HuH-7.5 (cell line): ENCODE measurements around the gene OASL.
"Not testable (repeated sequence)": the region's sequence is repeated elsewhere in the genome, so short reads cannot be mapped to it uniquely, and the experiment has no call there.

Experiments used
- DNase-seq: peaks from one replicate; pipeline ENCODE4 v3.0.0; 2011; ENCODE audit warnings: low spot score

OASL gene, protein sequence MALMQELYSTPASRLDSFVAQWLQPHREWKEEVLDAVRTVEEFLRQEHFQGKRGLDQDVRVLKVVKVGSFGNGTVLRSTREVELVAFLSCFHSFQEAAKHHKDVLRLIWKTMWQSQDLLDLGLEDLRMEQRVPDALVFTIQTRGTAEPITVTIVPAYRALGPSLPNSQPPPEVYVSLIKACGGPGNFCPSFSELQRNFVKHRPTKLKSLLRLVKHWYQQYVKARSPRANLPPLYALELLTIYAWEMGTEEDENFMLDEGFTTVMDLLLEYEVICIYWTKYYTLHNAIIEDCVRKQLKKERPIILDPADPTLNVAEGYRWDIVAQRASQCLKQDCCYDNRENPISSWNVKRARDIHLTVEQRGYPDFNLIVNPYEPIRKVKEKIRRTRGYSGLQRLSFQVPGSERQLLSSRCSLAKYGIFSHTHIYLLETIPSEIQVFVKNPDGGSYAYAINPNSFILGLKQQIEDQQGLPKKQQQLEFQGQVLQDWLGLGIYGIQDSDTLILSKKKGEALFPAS

DNA sequence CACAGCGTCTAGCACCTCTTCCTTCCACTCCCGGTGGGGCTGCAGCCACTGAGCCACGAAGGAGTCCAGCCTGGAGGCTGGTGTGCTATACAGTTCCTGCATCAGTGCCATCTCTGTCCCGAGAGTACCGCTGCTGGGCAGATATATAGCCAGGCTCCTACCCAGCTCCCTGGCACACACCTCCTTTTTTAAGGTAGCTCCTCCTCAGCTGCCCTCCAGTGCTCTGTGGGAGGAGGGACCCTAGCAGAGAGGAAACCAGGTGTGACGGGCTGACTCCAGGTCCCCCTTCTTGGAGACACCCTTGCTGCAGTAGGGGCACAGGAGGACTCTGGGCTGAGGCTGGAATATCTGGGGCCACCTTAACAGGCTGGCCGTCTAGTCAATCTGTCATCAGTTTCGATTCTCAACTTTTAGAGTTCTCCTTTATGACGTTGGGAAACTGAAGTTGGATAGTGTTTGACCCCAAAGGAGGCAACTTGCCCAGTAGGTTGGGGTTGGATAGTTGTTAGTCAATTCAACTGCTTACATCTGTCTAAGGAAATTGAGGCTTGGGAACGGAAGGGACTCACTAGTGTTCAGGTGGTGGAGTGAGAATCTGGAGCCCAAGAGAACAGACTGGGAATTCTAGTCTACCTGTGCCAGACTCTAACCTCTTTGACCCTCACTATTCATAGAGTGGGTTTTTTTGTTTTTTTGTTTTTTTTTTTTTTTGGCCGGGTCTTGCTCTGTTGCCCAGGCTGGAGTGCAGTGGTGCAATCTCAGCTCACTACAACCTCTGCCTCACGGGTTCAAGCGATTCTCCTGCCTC, at the start of gene OASL:
Gene OASL, minus strand, starts transcription at position 386 of the 808 bp plus-strand sequence. Its CDS starts 275 bp downstream, at position 111.
- no peak for DNase-seq

DNA sequence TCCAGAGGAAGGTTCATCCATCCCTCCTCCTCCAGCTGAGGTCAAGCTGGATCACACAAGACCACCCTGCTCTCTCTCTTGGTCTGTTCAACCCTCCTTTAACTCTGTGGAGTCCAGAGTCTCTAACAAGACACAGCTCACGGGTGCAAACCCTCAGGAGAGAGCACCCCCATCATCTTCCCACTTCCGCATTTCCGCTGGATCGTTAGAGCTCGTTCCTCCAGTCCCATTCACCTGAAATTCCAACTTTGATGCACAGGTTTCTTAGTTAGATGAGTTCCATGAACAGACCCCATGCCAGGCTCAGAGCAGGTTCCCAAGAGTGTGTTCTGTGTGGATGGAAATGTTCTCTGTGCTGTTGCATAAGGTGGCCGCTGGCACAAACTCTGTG, 49.1 kb upstream of the OASL start:
- DNase-seq, result no peak

DNA sequence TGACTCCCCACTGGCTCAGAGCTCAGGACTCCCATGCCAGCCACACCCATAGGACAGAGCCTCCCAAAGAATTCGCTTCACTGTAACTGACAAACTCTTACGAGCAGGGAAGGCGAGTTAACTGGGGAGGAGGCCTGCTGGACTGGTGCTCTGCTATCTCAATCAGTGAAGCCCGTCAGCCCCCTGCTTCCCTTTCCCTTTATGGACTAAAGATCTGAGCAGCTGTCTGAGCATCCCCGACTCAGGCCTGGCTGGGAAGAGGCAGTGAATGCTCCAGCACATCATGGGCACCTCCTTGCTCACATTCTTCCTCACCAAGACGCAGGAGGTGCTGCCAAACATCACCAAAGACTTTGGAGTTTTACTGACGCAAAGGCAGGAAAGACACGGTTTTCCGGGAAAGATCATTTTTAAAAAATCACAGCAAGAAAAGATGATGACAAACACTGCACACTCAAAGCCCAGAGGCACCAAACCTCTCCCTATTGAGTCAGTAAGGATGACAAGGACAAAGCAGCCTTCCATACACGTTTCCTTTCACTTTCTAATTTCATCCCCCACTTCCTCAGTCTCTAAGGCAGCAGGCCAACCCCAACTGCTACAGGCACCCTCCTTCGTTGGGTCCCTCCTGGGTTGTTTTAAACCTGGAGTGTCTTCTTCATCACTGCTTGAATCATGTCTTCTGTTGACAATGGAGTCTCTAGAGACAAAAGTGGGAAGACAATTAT, 48.6 kb upstream of the OASL start:
- no peak for DNase-seq

DNA sequence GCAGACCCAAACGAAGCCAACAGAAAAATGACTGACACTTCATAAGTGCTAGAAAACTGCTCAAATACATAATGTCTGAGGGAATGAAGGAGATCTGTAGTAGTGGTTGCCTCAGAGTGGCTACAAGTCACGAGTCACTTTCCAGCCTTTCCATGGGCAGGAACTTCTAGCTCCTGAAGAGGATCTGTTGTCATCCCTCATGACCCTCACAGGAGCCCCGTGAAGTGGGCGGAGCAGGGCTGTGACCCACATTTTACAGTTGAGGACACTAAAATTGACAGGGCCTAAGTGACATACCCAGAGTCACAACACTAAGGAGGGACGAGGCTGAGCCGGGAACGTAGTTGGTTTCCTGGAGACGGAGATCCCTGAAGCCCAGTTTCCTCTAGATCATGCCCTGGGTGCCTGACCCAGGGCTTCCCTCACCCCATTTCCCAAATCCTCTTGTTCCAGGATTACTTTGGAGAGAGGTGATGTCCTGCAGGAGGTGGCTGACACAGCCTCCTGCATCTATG, 47.8 kb upstream of the OASL start:
- no peak for DNase-seq

DNA sequence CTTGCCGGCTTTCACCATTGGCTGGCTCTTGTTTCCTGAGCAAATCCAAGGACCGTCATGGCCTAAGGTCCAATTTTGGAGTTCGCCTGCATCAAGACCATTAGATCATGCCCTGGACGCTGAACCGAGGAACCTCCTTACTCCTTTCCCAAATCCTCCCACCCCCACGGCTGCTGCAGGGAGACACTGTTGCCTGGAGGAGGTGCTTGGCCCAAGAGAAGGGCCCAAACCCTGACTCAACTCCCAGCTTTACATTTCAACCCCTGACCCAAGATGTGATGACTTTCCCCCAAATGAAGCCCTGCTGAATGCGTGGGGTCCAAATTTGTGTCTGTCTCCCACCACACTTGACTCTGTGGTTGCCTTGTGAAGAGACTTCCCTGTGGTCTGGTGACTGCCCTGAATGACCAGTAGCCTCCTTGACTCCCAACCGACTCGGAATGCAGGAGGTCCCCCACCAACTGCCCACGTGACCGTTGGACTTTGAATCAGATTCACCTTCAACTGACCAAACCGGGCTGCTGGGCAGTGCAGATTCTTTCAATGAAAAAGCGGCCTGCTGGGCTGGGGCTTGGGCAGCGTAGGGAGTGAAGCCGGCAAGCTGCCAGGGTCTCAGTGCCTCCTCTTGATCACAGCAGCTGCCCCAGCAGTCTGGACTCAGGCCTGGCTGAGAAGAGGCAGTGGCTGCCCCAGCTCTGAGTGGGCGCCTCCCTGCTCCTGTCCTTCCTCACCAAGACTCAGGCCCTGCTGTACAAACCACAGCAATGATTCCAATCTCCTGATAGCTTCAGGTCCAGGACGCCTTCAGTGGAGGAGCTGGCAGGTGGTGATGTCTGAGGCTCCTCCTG, 46.7 kb upstream of the OASL start:
- no peak for DNase-seq

DNA sequence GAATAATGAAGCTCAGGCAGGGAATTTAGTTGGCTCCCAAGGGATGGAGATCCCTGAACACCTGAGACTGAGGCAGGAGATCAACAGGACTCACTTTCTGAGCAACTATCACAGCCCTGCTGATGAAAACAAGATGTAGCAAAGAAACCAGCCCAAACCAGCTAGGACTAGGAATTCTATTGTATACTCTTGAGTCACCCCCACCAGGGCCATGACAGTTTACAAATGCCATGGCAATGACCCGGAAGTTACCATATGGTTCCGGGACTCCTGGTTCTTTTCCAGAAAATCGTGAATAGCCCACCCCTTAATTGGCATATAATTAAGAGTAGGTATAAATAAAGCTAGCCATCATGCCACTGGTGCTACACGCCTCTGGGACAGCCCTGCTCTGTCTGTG, 46.0 kb upstream of the OASL start:
- no peak for DNase-seq

DNA sequence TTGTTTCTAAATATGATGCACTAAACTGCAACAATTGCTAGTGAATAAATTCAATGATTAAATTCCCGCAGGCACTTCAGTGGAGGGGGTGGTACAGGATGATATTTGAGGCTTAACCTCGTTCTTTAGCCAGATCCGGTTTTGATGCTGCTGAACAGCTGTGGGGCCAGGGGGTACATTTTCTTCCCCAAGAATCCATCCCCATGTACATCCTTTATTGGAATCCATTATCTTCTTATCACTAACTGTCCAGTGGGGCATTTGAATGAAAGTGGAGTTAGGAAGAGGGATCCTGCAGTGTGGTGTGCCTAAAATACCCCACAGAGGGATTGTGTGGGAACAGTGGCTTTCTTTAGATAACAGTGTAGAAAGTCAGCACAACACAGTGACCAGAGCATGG, 45.2 kb upstream of the OASL start:
- no peak for DNase-seq

DNA sequence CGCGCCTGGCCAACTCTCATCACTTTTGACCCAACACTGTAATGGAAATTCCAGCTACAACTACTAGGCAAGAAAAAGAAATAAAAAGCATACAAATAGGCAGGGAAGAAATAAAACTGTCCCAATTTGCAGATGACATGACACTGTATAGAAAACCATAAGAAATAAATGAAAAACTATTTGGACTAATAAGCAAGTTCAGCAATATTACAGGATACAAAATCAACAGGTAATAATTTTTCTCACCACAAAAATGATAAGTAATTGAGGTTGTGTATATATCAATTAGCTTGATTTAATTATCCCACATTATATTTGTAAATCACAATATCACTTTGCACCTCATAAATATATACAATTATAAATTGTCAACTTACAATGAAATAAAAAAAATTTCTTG, 41.9 kb upstream of the OASL start:
- no peak for DNase-seq

DNA sequence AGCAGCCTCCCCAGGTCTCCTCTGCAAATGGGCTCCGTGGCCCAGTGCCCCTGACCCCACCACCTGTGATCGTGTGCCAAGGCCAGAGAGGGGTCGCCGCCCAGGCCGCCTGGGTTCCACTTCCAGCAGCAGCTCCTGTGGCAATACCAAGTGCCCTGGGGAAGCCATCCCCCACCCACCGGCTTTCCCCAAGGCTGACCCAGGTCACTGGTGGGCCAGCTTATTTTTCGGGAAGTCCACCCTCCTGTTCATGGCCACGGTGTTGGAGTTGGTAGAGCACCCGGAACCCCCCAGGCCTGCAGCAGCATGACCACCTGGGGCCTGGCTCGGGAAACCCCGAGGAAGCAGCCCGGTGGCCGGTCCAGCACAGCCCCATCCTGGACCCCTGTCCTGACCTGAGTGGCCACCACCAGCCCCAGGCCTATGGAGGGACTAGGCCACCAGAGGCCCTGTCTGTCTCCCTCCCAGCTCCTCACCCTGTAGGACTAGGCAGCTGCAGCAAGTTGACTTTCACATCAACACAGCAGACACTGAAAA, 40.8 kb upstream of the OASL start:
- no peak for DNase-seq

DNA sequence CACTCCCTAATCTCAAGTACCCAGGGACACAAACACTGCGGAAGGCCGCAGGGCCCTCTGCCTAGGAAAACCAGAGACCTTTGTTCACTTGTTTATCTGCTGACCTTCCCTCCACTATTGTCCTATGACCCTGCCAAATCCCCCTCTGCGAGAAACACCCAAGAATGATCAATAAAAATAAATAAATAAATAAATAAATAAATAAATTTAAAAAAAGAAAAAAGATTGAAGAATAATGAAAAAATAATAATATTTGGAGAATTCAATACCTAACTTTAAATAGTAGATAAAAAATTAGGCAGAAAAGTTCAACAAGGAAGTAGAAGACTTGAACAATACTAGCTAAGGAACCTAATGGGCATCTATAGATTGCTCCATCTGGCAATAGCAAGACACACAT, 38.4 kb upstream of the OASL start:
- DNase-seq, result not testable (repeated sequence)

DNA sequence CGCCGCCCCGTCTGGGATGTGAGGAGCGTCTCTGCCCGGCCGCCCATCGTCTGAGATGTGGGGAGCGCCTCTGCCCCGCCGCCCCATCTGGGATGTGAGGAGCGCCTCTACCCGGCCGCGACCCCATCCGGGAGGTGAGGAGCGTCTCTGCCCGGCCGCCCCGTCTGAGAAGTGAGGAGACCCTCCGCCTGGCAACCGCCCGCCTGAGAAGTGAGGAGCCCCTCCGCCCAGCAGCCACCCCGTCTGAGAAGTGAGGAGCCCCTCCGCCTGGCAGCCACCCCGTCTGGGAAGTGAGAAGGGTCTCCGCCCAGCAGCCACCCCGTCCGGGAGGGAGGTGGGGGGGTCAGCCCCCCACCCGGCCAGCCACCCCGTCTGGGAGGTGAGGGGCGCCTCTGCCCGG, 36.9 kb upstream of the OASL start:
- DNase-seq, result not testable (repeated sequence)

DNA sequence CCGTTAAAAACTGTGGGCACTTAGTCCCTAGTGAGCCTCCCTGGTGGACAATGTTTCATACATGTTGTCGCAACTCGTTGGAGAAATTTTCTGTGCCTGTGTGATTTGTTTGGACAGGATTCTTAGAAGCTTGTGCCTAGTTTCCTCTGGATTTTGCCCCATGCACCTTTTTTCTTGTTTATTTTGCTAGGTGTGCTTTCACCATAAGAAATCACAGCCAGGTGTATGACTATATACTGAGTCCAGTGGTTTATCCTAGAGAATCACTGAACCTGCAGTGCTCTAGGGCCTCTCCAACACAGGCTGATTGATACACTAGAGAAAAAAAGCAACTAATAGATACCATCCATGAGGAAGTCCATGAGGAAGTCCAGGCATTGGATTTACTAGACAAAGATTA, 33.1 kb upstream of the OASL start:
- no peak for DNase-seq

DNA sequence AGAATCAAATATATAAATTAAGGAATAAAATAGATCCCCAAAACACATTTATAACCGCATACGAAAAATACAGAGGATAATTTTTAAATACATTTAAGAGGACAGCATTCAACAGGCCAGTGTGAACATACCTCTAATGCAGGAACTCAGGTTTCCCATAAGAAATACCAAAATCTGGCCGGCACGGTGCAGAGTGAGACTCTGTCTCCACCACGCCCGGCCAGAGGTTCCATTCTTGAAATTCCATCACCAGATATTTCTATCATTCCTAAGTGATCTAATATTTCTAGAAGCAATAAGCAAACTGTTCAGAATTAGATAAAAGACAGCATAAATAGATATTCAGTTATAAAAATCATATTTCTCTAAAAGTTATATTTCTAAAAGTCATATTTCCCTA, 30.2 kb upstream of the OASL start:
- DNase-seq, result no peak

DNA sequence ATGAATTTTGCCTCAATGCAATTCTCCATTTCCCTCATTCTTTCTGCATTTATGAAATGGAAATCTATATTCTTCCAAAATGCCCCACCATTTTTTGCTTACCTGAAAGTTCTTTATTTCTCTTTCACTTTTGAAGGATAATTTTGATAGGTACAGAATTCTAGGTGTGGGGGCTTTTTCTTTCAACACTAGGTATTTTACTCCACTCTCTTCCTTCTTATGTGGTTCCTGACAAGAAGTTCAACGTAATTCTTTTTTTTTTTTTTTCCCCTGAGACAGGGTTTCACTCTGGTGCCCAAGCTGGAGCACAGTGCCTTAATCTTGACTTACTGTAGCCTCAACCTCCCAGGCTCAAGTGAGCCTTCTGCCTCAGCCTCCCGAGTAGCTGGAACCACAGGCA, 26.3 kb upstream of the OASL start:
- DNase-seq, result no peak

DNA sequence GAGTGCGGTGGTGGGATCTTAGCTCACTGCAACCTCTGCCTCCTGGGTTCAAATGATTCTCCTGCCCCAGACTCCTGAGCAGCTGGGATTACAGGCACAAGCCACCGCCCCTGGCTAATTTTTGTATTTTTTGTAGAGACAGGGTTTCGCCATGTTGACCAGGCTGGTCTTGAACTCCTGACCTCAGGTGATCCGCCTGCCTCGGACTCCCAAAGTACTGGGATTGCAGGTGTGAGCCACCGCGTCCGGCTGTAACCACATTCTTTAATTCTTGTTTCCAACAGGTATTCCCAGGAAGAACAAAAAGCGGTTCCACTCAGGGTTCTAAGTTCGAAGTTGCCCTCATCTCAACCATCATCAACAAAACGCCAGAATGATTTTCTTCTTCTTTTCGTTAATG, 25.5 kb upstream of the OASL start:
- DNase-seq, result not testable (repeated sequence)

DNA sequence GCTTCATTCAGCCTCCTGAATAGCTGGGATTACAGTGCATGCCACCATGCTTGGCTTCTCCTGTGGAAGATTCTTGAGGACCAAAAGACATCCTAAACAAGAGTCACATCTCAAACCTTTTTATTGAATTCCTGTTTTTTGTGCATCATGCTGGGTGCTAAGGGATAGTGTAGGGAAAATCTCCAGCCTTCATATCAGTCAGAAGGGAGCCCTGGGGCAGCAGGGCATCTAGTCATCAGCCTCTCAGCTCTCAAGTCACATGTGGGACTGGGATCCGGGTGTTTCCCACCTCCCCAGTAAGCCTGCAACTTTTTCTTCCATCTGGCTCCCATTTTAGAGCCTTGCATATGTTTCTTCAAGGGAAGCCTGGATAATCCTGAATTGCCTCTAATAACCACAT, 25.1 kb upstream of the OASL start:
- DNase-seq, result no peak

DNA sequence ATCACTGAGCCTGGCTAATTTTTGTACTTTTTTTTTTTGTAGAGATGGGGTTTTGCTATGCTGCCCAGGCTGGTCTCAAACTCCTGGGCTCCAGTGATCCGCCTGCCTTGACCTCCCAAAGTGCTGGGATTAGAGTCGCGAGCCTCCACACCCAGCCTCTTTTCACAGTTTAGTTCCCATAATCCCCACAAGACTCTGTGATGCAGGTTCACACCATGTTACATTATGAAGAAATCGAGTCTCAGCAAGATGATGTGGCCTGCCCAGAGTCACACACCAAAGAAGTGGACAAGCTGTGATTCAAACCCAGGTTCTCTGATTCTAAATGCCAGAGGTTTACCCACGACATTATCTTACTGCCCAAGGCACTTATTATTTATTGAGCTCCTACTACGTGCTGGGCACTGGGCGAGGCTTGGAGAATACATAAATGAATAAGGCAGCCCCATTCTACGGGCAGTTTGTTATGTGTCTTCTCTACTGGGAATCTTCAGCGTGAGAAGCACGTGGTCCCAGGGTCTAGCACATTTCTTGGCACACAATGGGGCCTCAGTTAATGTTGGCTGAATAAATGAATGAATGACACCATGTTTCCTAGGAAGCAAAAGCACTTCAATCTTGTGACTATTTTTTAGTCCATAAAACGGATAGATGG, 23.5 kb upstream of the OASL start:
- DNase-seq, result no peak

DNA sequence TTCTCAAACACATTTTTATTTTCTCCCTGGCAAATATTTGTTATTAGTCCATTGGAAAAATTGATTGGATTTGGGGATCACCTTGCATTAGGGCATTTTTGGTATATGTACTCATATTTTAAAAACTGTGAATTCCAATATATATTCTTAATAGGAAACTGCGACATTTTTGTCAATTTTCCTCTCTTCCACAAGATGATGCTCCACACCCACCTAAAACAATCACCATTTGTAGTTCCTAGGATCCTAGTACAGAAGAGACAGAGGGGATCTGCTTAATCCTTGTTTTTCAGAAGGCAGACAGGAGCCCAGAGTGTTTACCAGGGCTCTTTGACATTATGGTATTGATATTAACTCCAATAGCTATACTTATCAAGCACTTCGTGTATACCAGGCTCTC, 22.8 kb upstream of the OASL start:
- DNase-seq, result no peak

DNA sequence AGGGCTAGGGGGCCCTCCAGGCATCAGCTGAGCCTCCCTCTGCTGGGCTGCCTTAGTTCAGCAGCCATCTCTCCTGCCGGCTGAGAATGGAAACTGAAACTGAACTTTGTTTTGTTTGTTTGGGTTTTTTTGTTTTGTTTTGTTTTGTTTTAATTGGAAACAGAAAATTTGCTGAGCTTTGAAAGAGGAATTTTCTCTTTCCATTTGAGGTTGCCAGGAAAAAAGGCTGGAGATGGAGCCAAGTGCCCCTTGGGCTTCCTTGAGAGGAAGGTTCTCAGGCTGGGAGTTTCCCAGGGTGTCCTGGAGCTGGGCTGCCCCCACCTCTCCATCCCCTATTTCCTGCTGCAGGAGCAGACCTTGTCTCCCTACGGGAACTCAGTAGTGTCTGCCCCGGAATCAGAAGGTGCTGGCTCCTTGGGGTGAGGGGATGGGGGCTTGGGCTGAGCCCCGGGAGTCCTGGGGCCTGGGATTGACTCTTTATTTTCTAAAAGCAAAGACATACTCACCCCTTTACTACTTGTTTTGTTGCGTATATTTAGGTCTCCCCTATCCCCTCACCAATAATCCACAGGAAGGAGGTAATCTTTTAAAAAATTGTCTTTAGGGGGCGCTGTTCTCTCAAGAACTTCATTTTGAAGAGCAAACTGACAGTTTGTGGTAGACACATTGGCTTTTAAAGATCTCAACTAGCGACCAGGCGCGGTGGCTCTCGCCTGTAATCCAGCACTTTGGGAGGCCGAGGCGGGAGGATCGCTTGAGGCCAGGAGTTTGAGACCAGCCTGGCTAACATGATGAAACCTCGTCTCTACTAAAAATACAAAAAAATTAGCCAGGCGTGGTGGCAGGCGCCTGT, 21.3 kb upstream of the OASL start:
- DNase-seq, result peak; percentile 26
